ENCODE data around the gene MKX. TPM values are rescaled to one million over a fixed set of nuclear protein-coding genes. Genes with fewer than 3 reads are reported as not detected.
A peak's percentile ranks its signal among the peaks of the same experiment; 100 is the strongest.

Gene MKX
- polyA plus RNA-seq, 3 donors: not detected

DNA sequence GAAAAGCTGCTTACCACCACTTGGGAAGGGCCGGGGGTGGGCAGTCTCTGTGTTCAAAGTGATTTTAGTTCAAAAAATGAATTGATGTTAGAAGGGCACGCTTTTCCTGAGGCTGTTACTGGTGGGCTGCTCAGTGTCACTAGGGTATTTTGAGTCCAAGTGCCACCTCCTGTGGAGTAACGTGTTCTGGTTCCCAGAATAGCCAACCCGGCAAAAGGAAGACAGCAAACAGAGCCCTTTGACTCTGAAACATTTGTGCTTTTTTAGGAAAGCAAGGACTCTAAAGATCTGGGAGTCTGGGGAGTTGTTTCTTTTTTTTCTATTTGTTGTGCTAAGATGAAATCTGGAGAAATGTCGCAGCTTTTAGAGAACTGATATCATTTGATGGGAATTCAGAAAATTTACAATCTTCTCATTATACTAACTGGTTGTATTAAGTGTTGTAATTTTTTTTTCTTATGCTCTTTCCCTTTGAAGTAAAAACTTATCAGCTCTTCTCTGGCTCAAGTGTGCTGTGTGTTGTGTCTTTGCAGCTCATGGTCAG, 66.2 kb downstream of the MKX start:
- H3K9me3 Mint-ChIP-seq: no peaks in the 10 kb centered on the region
- no peak for TF ChIP-seq CTCF (IDR thresholded peaks at IDR 0.05)
- H3K36me3 Mint-ChIP-seq: no peaks in the 10 kb centered on the region
- Histone ChIP-seq H3K4me1 (ENCODE audit: control insufficient read depth in 1 of 2, insufficient read depth in 2 of 2, low read length in 2 of 2) (no peaks in the 10 kb centered on the region), H3K36me3 (replicated peaks in 1 of 2; ENCODE audit: control insufficient read depth in 1 of 2, insufficient read depth in 2 of 2, low read length in 2 of 2) (no peaks in the 10 kb centered on the region), H3K27ac (ENCODE audit: low read depth in 1 of 2, low read length in 2 of 2) (no peak overlapping the region), H2AFZ (ENCODE audit: insufficient read depth, low read depth, low read length, poor library complexity, severe bottlenecking) (peak overlapping the region; percentile 6), H3K9ac (ENCODE audit: insufficient read depth, low read length, poor library complexity, severe bottlenecking) (no peak overlapping the region), H3K79me2 (ENCODE audit: insufficient read depth, low read length) (no peaks in the 10 kb centered on the region), H3K9me3 (replicated peaks in 1 of 2; ENCODE audit: control insufficient read depth in 1 of 2, insufficient read depth in 1 of 2, low read length in 2 of 2) (no peaks in the 10 kb centered on the region), H3K4me2 (replicated peaks; ENCODE audit: extremely low read depth, low read length, poor library complexity, severe bottlenecking) (no peak overlapping the region), H3K27me3 (ENCODE audit: control insufficient read depth in 2 of 2, insufficient read depth in 2 of 2, low read length in 2 of 2) (no peaks in the 10 kb centered on the region), H3K4me3 (replicated peaks in 1 of 3; ENCODE audit: low read depth in 2 of 3, low read length in 3 of 3) (no peak overlapping the region), H4K20me1 (ENCODE audit: insufficient read depth, low read length) (no peaks in the 10 kb centered on the region)
- H3K27me3 Mint-ChIP-seq (ENCODE audit: low read depth in 3 of 3): peaks cover 0 to 3% (median 0%) of the 10 kb centered on the region in 3 donors
- H3K4me3 Mint-ChIP-seq: no peak overlapping the region
- H3K4me1 Mint-ChIP-seq: peaks cover 14% of the 10 kb centered on the region
- H3K27ac Mint-ChIP-seq: no peak overlapping the region
- WGBS (ENCODE audit: insufficient coverage): 95% methylated on average over 4 of the region's 5 CpGs
- intact Hi-C loops (cut with micrococcal nuclease): no loop called here
- DNase-seq: no peak

GRCh38 chr10:27678166-27678565, 67.5 kb downstream of the MKX start:
- H3K4me1 ChIP-seq (ENCODE audit: control insufficient read depth in 1 of 2, insufficient read depth in 2 of 2, low read length in 2 of 2): no peaks in the 10 kb centered on the region
- no peaks in the 10 kb centered on the region for H3K9me3 ChIP-seq (replicated peaks in 1 of 2; ENCODE audit: control insufficient read depth in 1 of 2, insufficient read depth in 1 of 2, low read length in 2 of 2)
- no peak overlapping the region for H3K27ac ChIP-seq (ENCODE audit: low read depth in 1 of 2, low read length in 2 of 2)
- H3K27me3 Mint-ChIP-seq (ENCODE audit: low read depth in 3 of 3): peaks cover 0 to 3% (median 0%) of the 10 kb centered on the region in 3 donors
- H3K36me3 ChIP-seq (replicated peaks in 1 of 2; ENCODE audit: control insufficient read depth in 1 of 2, insufficient read depth in 2 of 2, low read length in 2 of 2): no peaks in the 10 kb centered on the region
- H3K4me1 Mint-ChIP-seq: peaks cover 14% of the 10 kb centered on the region
- H3K9ac ChIP-seq (ENCODE audit: insufficient read depth, low read length, poor library complexity, severe bottlenecking): no peak overlapping the region
- intact Hi-C loops (cut with micrococcal nuclease): no loop called here
- no peak overlapping the region for H3K27ac Mint-ChIP-seq
- no peak overlapping the region for H3K4me2 ChIP-seq (replicated peaks; ENCODE audit: extremely low read depth, low read length, poor library complexity, severe bottlenecking)
- no peaks in the 10 kb centered on the region for H3K79me2 ChIP-seq (ENCODE audit: insufficient read depth, low read length)
- no peaks in the 10 kb centered on the region for H3K9me3 Mint-ChIP-seq
- WGBS (ENCODE audit: insufficient coverage): no CpG with 5 or more reads among the region's 6 CpGs
- no peak for DNase-seq
- H3K4me3 ChIP-seq (replicated peaks in 1 of 3; ENCODE audit: low read depth in 2 of 3, low read length in 3 of 3): no peak overlapping the region
- H4K20me1 ChIP-seq (ENCODE audit: insufficient read depth, low read length): no peaks in the 10 kb centered on the region
- no peak overlapping the region for H3K4me3 Mint-ChIP-seq
- no peaks in the 10 kb centered on the region for H3K36me3 Mint-ChIP-seq
- TF ChIP-seq CTCF (IDR thresholded peaks at IDR 0.05): no peak
- H2AFZ ChIP-seq (ENCODE audit: insufficient read depth, low read depth, low read length, poor library complexity, severe bottlenecking): no peak overlapping the region
- H3K27me3 ChIP-seq (ENCODE audit: control insufficient read depth in 2 of 2, insufficient read depth in 2 of 2, low read length in 2 of 2): no peaks in the 10 kb centered on the region
